GM21528 (cell line): ENCODE measurements around the gene PCDHB3.
"Not testable (repeated sequence)": the region's sequence is repeated elsewhere in the genome, so short reads cannot be mapped to it uniquely, and the experiment has no call there.

ENCODE experiments used
- ATAC-seq: cut with Tn5 transposase; IDR thresholded peaks from one replicate; pipeline ENCODE4 v1.9.1; 2021; ENCODE audit warnings: mild to moderate bottlenecking, moderate library complexity; ENCODE audit not compliant: unreplicated experiment, low FRiP score

PCDHB3 gene

DNA sequence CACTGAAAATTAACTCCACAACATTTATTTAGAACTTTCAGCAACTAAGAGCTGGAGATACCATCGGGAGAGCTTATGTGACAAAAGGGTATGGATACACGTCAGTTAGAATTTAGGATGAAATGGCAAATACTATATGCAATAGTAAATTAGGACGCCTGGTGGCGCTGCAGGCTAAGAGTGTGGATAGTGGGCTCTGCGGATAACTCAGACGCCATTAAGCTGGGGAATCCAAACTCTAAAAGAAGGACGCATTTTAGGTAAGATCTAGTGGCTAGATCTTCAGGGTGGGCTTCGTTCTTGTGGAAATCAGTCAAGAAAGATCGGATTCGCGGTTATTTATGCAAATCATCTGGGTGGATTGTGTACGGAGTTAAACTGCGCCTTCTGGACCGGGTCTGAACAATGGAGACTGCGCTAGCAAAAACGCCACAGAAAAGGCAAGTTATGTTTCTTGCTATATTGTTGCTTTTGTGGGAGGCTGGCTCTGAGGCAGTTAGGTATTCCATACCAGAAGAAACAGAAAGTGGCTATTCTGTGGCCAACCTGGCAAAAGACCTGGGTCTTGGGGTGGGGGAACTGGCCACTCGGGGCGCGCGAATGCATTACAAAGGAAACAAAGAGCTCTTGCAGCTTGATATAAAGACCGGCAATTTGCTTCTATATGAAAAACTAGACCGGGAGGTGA is 34.9 kb downstream of the PCDHB3 start, which contains the start of gene PCDHB5:
Gene PCDHB5, plus strand, starts transcription at position 177 of the 688 bp plus-strand sequence. Its CDS starts 229 bp downstream, at position 406.
- no peak for ATAC-seq

DNA sequence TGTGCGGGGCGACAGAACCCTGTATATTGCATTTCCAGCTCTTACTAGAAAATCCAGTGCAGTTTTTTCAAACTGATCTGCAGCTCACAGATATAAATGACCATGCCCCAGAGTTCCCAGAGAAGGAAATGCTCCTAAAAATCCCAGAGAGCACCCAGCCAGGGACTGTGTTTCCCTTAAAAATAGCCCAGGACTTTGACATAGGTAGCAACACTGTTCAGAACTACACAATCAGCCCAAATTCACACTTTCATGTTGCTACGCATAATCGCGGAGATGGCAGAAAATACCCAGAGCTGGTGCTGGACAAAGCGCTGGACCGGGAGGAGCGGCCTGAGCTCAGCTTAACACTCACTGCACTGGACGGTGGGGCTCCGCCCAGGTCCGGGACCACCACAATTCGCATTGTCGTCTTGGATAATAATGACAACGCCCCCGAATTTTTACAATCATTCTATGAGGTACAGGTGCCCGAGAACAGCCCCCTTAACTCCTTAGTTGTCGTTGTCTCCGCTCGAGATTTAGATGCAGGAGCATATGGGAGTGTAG is 35.5 kb downstream of the PCDHB3 start:
- ATAC-seq, result no peak

- ATAC-seq, result not testable (repeated sequence)
These were observed 37.1 kb downstream of the PCDHB3 start for GRCh38 chr5:141137346-141137745.

GRCh38 chr5:141149812-141150211 is 49.5 kb downstream of the PCDHB3 start, which contains the start of gene PCDHB6:
Gene PCDHB6 (plus strand): TSS chr5:141150057. CDS start chr5:141150258, 201 bp downstream.
- ATAC-seq, result no peak

- no peak for ATAC-seq
These were observed 50.1 kb downstream of the PCDHB3 start for GRCh38 chr5:141150224-141150992.

GRCh38 chr5:141150993-141151325 is 50.7 kb downstream of the PCDHB3 start:
- no peak for ATAC-seq

DNA sequence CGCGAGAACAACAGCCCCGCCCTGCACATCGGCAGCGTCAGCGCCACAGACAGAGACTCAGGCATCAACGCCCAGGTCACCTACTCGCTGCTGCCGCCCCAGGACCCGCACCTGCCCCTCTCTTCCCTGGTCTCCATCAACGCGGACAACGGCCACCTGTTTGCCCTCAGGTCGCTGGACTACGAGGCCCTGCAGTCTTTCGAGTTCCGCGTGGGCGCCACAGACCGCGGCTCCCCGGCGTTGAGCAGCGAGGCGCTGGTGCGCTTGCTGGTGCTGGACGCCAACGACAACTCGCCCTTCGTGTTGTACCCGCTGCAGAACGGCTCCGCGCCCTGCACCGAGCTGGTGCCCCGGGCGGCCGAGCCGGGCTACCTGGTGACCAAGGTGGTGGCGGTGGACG is 51.4 kb downstream of the PCDHB3 start:
- not testable (repeated sequence) for ATAC-seq

DNA sequence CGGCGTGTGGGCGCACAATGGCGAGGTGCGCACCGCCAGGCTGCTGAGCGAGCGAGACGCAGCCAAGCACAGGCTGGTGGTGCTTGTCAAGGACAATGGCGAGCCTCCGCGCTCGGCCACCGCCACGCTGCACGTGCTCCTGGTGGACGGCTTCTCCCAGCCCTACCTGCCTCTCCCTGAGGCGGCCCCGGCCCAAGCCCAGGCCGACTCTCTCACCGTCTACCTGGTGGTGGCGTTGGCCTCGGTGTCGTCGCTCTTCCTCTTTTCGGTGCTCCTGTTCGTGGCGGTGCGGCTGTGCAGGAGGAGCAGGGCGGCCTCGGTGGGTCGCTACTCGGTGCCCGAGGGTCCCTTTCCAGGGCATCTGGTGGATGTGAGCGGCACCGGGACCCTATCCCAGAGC is 51.8 kb downstream of the PCDHB3 start:
- not testable (repeated sequence) for ATAC-seq
